IPS-15b (cell line): Measurements from ENCODE around the gene EIF4G3.
"Not testable (repeated sequence)": the region's sequence is repeated elsewhere in the genome, so short reads cannot be mapped to it uniquely, and the experiment has no call there.

Experiments used
- H3K27me3 ChIP-seq: one replicate; pipeline ENCODE4 v1.6.1; 2013; ENCODE audit warnings: low read length; ENCODE audit not compliant: control insufficient read depth, insufficient read depth
- H3K36me3 ChIP-seq: one replicate; pipeline ENCODE4 v1.6.1; 2013; ENCODE audit warnings: low read length; ENCODE audit not compliant: control insufficient read depth, insufficient read depth
- H3K4me1 ChIP-seq: one replicate; pipeline ENCODE4 v1.6.1; 2013; ENCODE audit warnings: mild to moderate bottlenecking, low read length; ENCODE audit not compliant: control insufficient read depth, insufficient read depth
- H3K4me3 ChIP-seq: one replicate; pipeline ENCODE4 v1.5.1; 2013; ENCODE audit warnings: low read depth, low read length
- H3K9ac ChIP-seq: one replicate; pipeline ENCODE4 v1.6.1; 2013; ENCODE audit warnings: low read depth, mild to moderate bottlenecking, low read length
- H3K9me3 ChIP-seq: one replicate; pipeline ENCODE4 v1.6.1; 2013; ENCODE audit warnings: mild to moderate bottlenecking, low read length; ENCODE audit not compliant: control insufficient read depth, insufficient read depth

Gene EIF4G3

DNA sequence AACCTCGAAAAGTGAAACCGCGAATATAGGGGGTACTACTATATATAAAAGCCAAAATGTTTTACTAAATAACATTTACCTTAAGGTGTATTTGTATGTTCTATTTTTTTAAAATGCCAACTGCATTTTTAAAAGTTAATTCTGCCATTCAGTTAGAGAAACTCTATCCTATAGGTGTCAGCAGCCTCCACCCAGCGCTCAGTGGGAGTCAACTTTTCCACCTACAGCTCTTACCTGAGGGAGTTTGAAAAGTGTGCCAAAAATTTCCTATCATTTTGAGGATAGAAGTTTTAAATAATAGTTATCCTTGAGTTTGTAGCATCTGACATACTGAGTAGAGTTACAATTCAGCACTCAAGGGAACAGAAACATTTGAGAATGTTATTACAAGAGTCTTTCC, 383.5 kb downstream of the EIF4G3 start:
- no peak overlapping the region for H3K9ac ChIP-seq
- H3K9me3 ChIP-seq = no peaks in the 10 kb centered on the region
- no peak overlapping the region for H3K4me3 ChIP-seq
- no peaks in the 10 kb centered on the region for H3K36me3 ChIP-seq
- no peaks in the 10 kb centered on the region for H3K27me3 ChIP-seq
- H3K4me1 ChIP-seq = peaks cover under 1% of the 10 kb centered on the region

DNA sequence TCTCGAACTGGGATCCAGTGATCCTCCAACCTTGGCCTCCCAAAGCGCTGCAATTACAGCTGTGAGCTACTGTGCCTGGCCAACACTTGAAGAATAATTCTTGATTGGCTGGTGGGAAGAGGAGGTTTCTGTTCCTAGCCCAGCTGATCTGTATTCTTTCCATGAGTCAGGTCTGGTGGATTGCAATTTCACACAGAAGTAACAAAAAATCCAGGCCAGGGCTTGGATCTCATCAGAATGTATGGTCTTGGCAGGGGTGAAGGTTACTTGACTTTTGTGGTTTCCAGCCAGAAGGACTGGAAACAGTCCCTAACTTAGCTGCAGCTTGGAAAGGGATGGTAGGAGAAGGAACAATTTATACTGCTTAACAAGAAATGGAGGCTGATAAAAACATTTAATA, 384.5 kb downstream of the EIF4G3 start:
- Histone ChIP-seq H3K9me3 (no peaks in the 10 kb centered on the region), H3K36me3 (no peaks in the 10 kb centered on the region), H3K27me3 (no peaks in the 10 kb centered on the region), H3K9ac (no peak overlapping the region), H3K4me1 (peaks cover 3% of the 10 kb centered on the region), H3K4me3 (no peak overlapping the region)

DNA sequence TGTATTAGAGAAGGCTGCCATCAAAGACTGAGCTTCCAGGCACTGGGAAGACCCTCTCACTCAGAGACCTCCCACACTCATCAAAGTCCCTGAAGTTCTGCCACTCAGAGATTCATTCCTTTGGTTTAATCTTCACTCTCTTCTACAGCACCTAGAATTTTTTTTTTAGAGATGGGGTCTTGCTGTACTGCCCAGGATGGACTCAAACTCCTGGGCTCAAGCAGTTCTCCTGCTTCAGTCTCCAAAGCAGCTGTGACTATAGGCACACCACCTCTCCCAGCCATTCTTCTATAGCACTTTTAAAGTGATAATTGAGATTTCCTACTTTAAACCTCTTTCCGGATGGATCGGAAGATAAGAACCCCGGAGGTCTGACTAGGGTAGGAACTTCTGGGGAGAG, 385.9 kb downstream of the EIF4G3 start:
- H3K9me3 ChIP-seq = no peaks in the 10 kb centered on the region
- peaks cover 3% of the 10 kb centered on the region for H3K36me3 ChIP-seq
- peaks cover 3% of the 10 kb centered on the region for H3K4me1 ChIP-seq
- no peak overlapping the region for H3K4me3 ChIP-seq
- H3K9ac ChIP-seq = no peak overlapping the region
- H3K27me3 ChIP-seq = no peaks in the 10 kb centered on the region

DNA sequence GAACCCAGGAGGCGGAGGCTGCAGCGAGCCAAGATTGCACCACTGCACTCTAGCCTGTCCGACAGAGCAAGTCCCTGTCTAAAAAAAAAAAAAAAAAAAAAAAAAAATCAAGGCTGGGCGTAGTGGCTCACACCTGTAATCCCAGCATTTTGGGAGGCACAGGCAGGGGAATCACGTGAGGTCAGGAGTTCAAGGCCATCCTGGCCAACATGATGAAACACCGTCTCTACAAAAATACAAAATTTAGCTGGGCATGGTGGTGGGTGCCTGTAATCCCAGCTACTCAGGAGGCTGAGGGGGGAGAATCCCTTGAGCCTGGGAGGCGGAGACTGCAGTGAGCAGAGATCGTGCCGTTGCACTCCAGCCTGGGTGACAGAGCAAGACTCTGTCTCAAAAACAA, 387.1 kb downstream of the EIF4G3 start:
- not testable (repeated sequence) for H3K9me3 ChIP-seq, H3K4me1 ChIP-seq, H3K27me3 ChIP-seq

DNA sequence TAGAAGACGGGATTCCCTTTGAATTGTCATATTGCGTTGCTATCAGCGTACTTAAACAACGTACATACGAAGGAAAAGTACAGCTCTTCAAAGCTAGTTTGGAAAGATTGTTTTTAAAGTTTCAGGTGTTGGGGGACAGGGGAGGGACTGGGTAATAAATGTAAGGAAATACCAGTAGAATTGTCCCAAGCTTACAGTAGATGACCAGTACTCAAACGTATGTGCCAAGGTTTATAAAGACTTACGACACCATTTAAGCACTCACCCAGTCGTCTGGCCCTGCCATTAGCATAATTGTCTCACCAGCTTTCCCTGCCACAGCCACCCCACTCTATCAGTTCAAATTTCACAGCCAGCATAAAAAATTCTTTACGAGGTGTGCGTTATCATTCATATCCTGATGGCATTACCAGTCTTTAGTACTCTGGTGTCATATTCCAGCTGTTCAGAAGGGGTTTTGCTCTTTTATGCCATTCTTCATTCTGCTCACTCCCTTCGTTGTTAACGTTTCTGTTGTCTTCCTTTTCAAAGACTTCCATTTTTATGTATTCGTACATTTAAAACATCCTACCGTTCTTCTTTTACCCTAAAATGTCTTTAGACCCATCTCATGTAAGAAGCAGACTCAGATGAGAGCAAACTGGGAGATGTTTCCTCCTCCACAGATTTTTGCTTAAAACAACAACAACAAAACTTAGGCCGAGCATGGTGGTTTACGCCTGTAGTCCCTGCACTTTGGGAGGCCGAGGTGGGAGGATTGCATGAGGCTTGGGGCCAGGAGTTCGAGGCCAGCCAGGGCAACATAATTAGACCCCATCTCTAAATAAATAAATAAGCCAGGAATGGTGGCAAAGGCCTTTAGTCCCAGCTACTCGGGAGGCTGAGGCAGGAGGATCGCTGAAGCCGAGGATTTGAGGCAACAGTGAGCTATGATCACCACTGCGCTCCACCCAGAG, 388.6 kb downstream of the EIF4G3 start:
- Histone ChIP-seq H3K9ac (peak overlapping the region; percentile 82), H3K4me3 (peak overlapping the region; percentile 81), H3K9me3 (no peaks in the 10 kb centered on the region), H3K4me1 (peaks cover 3% of the 10 kb centered on the region), H3K36me3 (peaks cover 3% of the 10 kb centered on the region), H3K27me3 (no peaks in the 10 kb centered on the region)

More for the DNA sequence above, 387.1 kb downstream of the EIF4G3 start:
- not testable (repeated sequence) for H3K4me3 ChIP-seq, H3K9ac ChIP-seq, H3K36me3 ChIP-seq

DNA sequence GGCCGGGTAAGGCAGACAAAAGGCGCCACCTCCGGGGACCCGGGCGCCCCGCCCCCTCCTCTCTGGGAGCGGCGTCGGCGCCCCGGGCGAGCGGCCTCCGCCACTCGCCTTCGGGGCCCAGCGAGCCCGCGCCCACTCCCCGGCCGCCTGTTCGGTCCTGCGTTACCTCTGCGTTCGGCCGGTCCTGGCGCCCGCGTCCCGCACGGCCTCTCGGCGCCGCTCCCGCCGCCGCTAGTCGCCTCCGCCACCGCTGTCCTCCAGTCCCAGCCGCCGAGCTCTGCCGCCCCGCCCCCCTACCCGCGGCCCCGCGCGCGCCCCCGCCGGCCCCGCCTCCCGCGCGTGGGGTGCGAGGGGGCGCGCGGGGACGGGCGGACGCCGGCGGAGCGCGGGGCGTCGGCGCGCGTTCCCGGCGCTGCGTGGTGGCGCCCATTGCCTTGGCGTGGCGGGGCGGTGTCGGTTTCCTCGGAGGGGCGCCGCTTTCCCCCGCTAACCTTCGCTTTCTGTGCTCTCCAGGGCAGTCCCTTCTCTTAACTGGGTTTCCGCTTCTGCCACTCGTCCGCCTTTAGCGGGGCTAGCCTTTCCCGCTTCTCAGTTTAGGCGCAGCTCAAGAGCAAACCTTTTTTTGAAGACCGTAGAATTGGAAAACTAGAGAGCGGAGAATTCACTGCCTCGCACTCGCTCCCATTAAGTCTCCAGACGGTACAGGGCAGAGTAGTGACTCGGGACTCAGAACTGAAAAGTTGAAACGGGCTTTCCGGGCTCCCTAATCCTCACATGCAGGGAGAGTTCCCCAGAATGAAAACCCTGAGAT, 389.5 kb downstream of the EIF4G3 start, which contains the start of gene HP1BP3:
Gene HP1BP3 (minus strand): TSS at position 279 of the 811 bp plus-strand sequence. CDS start 6,867 bp downstream, outside the sequence.
- H3K9ac ChIP-seq = peak within 1 kb of the TSS; percentile 96
- H3K36me3 ChIP-seq = peaks cover 3% of the 10 kb centered on the region
- no peaks in the 10 kb centered on the region for H3K9me3 ChIP-seq
- H3K4me3 ChIP-seq = peak within 1 kb of the TSS; percentile 95
- no peaks in the 10 kb centered on the region for H3K27me3 ChIP-seq
- peaks cover 3% of the 10 kb centered on the region for H3K4me1 ChIP-seq

DNA sequence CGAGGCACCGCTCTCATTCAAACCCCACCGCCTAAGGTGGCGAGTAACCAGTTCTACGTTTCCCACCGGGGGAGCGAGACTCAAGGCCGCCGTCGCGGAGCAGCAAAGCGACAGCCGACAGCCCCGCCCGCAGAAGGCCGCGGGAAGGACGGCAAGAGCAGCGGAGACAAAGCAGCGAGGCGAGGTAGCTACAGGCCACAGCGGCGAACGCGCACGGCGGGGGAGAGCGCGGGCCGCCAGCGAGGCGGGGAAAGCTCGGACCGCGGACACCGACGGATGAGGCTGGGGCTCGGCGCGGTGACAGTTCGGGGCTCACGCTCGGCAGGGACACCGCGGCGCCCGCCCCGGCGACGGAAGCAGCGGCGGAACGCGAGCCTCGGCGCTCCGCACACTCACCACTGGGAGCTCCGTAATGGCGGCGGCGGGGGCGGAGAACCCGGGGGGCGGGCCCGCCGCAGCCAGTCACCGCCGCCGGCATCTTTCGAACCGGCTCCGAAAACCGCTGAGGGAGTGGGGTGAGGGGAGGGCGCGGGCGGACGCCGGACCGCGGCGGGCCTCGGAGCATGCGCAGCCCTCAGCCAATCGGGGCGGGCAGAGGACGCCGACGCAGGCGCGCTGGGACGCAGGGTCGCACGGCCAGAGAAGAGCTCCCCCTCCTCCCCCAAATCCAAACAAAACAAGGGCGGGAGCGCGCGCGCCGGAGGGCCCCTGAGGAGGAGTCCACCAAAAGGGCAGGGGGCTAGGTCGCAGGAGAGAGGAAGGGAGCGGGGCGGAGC, 390.3 kb downstream of the EIF4G3 start:
- peak overlapping the region; percentile 96 for H3K9ac ChIP-seq
- no peaks in the 10 kb centered on the region for H3K27me3 ChIP-seq
- peaks cover 3% of the 10 kb centered on the region for H3K4me1 ChIP-seq
- H3K36me3 ChIP-seq = peaks cover 3% of the 10 kb centered on the region
- H3K4me3 ChIP-seq = peak overlapping the region; percentile 95
- no peaks in the 10 kb centered on the region for H3K9me3 ChIP-seq

DNA sequence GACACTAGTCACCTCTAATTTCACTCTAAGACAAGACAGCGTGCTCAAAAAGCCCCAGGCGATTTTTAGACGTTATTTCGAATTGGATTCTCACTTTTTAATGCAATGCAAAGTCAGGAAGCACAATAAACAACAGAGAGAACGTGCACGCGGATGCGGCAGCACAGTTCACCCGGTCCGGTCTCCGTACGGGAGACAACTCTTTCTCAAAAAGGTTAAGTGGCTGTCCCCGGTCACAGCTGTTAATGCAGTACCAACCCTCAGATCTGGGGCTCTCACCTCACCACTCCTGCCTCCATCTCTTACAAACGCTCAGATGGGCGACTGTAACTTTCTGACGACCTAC, 390.8 kb downstream of the EIF4G3 start:
- peak overlapping the region; percentile 96 for H3K9ac ChIP-seq
- no peaks in the 10 kb centered on the region for H3K9me3 ChIP-seq
- peaks cover 3% of the 10 kb centered on the region for H3K36me3 ChIP-seq
- H3K4me3 ChIP-seq = peak overlapping the region; percentile 95
- no peaks in the 10 kb centered on the region for H3K27me3 ChIP-seq
- H3K4me1 ChIP-seq = peaks cover 3% of the 10 kb centered on the region

DNA sequence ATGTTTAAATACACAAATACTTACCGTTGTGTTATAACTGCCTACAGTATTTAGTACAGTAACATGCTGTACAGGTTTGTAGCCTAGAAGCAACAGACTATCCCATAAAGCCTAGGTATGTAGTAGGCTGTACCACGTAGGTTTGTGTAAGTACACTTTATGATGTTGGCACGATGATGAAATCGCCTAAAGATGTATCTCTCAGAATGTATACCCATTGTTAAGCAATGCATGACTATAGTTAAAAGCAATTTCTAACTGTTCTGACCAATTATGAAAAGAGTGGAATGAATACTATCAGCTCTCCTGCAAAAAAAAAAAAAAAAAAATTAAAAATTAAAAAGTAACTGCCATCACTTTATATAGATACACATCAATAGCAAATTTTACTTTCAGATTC, 401.0 kb downstream of the EIF4G3 start:
- no peak overlapping the region for H3K4me3 ChIP-seq
- H3K9me3 ChIP-seq = no peaks in the 10 kb centered on the region
- H3K9ac ChIP-seq = no peak overlapping the region
- peaks cover 8% of the 10 kb centered on the region for H3K36me3 ChIP-seq
- no peaks in the 10 kb centered on the region for H3K27me3 ChIP-seq
- H3K4me1 ChIP-seq = no peaks in the 10 kb centered on the region

DNA sequence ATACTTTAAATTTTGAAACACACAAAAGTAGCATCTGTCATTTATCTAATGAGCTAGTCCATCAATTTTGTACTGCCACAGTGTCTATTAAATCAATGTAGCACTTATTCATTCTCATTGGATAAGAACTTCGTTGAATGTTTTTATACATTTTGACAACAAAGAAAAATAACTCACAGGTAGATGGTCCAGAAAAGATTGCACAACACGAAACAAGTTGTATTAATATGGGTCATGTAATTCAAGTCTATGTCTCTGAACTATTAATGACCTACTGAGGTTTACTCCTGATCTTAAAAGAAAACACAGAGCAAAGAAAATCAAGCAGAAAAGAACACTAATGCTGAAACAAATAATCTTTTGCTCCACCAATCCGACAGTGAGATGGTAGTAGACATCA, 404.9 kb downstream of the EIF4G3 start:
- H3K9ac ChIP-seq = no peak overlapping the region
- no peaks in the 10 kb centered on the region for H3K4me1 ChIP-seq
- no peaks in the 10 kb centered on the region for H3K27me3 ChIP-seq
- peaks cover 14% of the 10 kb centered on the region for H3K36me3 ChIP-seq
- H3K9me3 ChIP-seq = no peaks in the 10 kb centered on the region
- no peak overlapping the region for H3K4me3 ChIP-seq

DNA sequence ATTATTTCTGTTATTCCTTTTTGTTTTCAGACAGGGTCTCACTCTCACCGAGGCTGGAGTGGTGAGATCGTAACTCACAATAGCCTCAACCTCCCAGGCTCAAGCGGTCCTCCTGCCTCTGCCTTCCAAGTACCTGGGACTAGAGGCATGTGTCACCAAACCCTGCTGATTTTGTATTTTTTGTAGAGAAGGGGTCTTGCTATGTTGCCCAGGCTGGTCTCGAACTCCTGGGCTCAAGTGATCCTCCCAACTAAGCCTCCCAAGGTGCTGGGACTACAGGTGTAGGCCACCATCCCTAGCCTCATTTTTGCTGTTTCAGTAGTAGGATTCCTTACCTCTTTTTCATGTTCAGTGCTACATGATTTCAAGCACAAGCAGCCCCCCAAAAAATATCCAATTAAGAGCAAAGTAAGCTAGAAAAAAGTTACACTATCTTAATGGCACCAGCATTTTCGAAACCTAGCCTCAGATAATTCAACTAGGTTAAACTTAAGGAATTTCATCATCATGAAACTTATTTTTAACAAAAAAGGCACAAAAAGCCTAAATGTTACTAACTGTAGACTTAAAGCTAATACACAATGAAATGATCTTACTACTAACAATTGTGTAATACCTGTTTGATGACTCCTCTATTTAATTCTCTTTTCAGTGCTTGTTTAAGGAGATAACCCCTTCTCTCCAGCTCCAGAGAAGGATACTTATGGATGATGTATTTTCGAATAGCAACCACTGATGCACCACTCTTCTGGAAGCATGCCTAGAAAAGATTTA, 406.2 kb downstream of the EIF4G3 start:
- Histone ChIP-seq H3K4me3 (no peak overlapping the region), H3K36me3 (peaks cover 19% of the 10 kb centered on the region), H3K27me3 (no peaks in the 10 kb centered on the region), H3K9ac (no peak overlapping the region), H3K4me1 (no peaks in the 10 kb centered on the region), H3K9me3 (no peaks in the 10 kb centered on the region)
